Endodermal cell (in vitro differentiated cells): ENCODE results near the gene CRCP. TPM values are rescaled to one million over a fixed set of nuclear protein-coding genes. Genes with fewer than 3 reads are reported as not detected.
A peak's percentile ranks its signal among the peaks of the same experiment; 100 is the strongest.
"Not testable (repeated sequence)": the region's sequence is repeated elsewhere in the genome, so short reads cannot be mapped to it uniquely, and the experiment has no call there.

Experiments
- DNase-seq: peaks from one replicate; pipeline ENCODE4 v3.0.0-alpha.2; 2017
- H3K27ac ChIP-seq: 2 replicates; pipeline ENCODE4 v1.5.1; 2013; ENCODE audit warnings: mild to moderate bottlenecking, low read depth, low read length, moderate library complexity
- H3K27me3 ChIP-seq: 2 replicates; pipeline ENCODE4 v1.6.1; 2013; ENCODE audit warnings: mild to moderate bottlenecking, low read length, moderate library complexity; ENCODE audit not compliant: insufficient read depth, control insufficient read depth, poor library complexity, severe bottlenecking
- H3K36me3 ChIP-seq: 2 replicates; pipeline ENCODE4 v1.7.0; 2013; ENCODE audit warnings: mild to moderate bottlenecking, low read length, moderate library complexity; ENCODE audit not compliant: control insufficient read depth, insufficient read depth
- H3K4me1 ChIP-seq: one replicate; pipeline ENCODE4 v1.7.0; 2013; ENCODE audit warnings: low read length; ENCODE audit not compliant: control insufficient read depth, insufficient read depth
- H3K4me3 ChIP-seq: 2 replicates; pipeline ENCODE4 v1.5.1; 2013; ENCODE audit warnings: mild to moderate bottlenecking, low read length, moderate library complexity
- H3K9ac ChIP-seq: 2 replicates; pipeline ENCODE4 v1.6.1; 2013; ENCODE audit warnings: mild to moderate bottlenecking, low read length, moderate library complexity; ENCODE audit not compliant: poor library complexity, severe bottlenecking; ENCODE audit errors: extremely low read depth
- H3K9me3 ChIP-seq: 2 replicates; pipeline ENCODE4 v1.6.1; 2013; ENCODE audit warnings: mild to moderate bottlenecking, low read length, moderate library complexity; ENCODE audit not compliant: control insufficient read depth
- H3K27ac Mint-ChIP-seq: 2 replicates; pipeline ENCODE4 v1.8.0; 2020; ENCODE audit warnings: mixed read lengths
- H3K27me3 Mint-ChIP-seq: 2 replicates; pipeline ENCODE4 v1.8.0; 2021; ENCODE audit warnings: mild to moderate bottlenecking, mixed read lengths; ENCODE audit not compliant: insufficient read depth
- H3K36me3 Mint-ChIP-seq: 2 replicates; pipeline ENCODE4 v1.8.0; 2020; ENCODE audit warnings: low read depth, mixed read lengths
- H3K4me1 Mint-ChIP-seq: 2 replicates; pipeline ENCODE4 v1.8.0; 2020; ENCODE audit warnings: mixed read lengths
- H3K4me3 Mint-ChIP-seq: 2 replicates; pipeline ENCODE4 v1.8.0; 2020; ENCODE audit warnings: mild to moderate bottlenecking, moderate library complexity, mixed read lengths
- H3K9me3 Mint-ChIP-seq: 2 replicates; pipeline ENCODE4 v1.8.0; 2020; ENCODE audit warnings: mild to moderate bottlenecking, mixed read lengths
- WGBS, 2 experiments: methylation state at CpG; one replicate each; pipeline versions ENCODE4 v1.1.5 to v1.1.7; 2013; ENCODE audit warnings: missing lambda C conversion rate in 2 of 2, mixed read lengths in 1 of 2; ENCODE audit not compliant: insufficient coverage in 1 of 2, insufficient read length in 1 of 2; 5-methylcytosine and 5-hydroxymethylcytosine counted together
- total RNA-seq, 2 donors: library from RNA; stranded (reverse); fragmentation: NEBNext Ultra II Directional in 1 of 2; extraction: Animal tissue kit (Norgen Biotek cat#: 25700) in 1 of 2; gene quantifications; 2 replicates in 1 of 2; 3 replicates in 1 of 2; pipeline ENCODE4 v1.2.1, GENCODE V29; 2021
- TF ChIP-seq, protein P1 (sequence below): fragments of 200-600 bp; sonication (generic); conservative IDR thresholded peaks from 2 replicates; pipeline ENCODE4 v1.5.0; 2021; ENCODE audit warnings: antibody characterized with exemption, mild to moderate bottlenecking

The CRCP gene
- total RNA-seq, 2 donors from 2014 or later = 25.9 to 27.8 TPM

DNA sequence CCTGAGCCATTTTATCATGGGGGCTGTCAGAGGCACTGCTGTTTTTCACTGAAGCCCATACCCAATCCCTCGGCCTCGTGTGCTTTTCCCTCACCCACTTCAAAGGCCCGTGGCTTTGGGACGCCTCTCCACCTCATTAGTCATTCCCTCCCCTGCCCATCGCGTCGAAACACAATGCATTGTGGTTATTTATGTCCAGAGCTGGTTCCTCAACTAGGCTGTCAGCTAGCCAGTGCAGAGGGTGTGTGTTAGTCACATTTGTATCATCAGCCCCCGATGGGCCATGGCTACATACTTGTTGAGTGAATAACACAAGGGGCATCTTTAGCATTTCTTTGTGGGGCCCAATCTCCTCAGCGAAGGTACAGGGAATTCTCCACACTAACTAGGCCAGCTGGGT, 3.8 kb upstream of the CRCP start:
- no peak for DNase-seq
- Mint-ChIP-seq H3K9me3 (peaks cover 5% of the 10 kb centered on the region), H3K27ac (no peak overlapping the region), H3K4me3 (no peak overlapping the region), H3K36me3 (peaks cover 9% of the 10 kb centered on the region), H3K4me1 (peaks cover 4% of the 10 kb centered on the region), H3K27me3 (no peaks in the 10 kb centered on the region)
- TF ChIP-seq, protein P1, sequence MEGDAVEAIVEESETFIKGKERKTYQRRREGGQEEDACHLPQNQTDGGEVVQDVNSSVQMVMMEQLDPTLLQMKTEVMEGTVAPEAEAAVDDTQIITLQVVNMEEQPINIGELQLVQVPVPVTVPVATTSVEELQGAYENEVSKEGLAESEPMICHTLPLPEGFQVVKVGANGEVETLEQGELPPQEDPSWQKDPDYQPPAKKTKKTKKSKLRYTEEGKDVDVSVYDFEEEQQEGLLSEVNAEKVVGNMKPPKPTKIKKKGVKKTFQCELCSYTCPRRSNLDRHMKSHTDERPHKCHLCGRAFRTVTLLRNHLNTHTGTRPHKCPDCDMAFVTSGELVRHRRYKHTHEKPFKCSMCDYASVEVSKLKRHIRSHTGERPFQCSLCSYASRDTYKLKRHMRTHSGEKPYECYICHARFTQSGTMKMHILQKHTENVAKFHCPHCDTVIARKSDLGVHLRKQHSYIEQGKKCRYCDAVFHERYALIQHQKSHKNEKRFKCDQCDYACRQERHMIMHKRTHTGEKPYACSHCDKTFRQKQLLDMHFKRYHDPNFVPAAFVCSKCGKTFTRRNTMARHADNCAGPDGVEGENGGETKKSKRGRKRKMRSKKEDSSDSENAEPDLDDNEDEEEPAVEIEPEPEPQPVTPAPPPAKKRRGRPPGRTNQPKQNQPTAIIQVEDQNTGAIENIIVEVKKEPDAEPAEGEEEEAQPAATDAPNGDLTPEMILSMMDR = no peak
- Histone ChIP-seq H3K27me3 (no peaks in the 10 kb centered on the region), H3K36me3 (no peaks in the 10 kb centered on the region), H3K9me3 (peaks cover 5% of the 10 kb centered on the region), H3K27ac (no peak overlapping the region), H3K4me3 (no peak overlapping the region), H3K4me1 (no peaks in the 10 kb centered on the region), H3K9ac (no peak overlapping the region)
- WGBS, 2 experiments = 46 to 69% methylated on average over 8 to 9 of the region's 9 CpGs

DNA sequence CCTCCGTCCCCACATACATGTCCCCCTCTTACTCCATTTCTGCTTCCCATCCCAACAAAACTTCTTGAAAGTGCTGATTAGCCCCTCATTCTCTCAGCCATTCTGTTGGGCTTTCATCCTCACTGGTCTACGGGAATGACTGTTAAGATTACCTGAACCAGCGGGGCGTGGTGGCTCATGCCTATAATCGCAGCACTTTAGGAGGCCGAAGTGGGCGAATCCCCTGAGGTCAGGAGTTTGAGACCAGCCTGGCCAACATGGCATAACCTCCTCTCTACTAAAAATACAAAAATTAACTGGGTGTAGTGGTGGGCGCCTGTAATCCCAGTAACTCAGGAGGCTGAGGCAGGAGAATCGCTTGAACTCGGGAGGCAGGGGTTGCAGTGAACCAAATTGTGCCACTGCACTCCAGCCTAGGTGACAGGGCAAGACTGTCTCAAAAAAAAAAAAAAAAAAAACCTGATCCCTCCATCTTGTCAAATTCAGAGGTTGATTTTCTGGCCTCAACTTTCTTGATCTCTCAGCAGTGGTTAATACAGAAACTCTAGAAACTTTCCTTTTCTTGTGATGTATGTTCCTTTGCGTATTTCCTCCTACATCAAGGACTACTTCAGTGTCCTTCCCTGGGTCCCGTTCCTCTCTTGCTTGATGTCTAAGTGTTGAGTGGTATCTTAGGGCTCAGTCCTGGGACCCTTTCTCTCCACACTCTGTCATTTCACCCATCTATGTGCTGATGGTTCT, 2.2 kb downstream of the CRCP start:
- 95 to 96% methylated on average over 7 to 10 of the region's 12 CpGs for WGBS, 2 experiments
- peak overlapping the region; percentile 84 for H3K4me3 Mint-ChIP-seq

DNA sequence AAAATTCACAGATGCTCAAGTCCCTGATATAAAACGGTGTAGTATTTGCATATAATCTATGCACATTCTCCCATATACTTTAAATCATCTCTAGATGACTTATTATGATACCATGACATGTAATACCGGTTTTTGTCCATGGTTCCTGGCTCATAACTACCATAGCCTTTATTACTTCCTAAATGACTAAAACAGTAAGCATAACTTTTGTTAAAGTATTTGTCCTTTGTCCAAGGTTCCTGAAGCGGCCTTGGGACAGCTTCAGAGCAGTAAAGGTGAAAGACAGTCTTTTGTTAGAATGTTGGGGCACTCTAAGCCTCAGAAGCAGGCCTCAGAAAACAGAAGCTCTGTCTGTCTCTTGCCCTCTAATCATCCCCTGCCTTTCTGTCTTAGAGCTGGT, 4.0 kb downstream of the CRCP start:
- H3K36me3 ChIP-seq = peaks cover 11% of the 10 kb centered on the region
- peaks cover 7% of the 10 kb centered on the region for H3K4me1 ChIP-seq
- WGBS, 2 experiments = 96 to 100% methylated on average over 3 of the region's 3 CpGs
- H3K9ac ChIP-seq = no peak overlapping the region
- H3K27me3 ChIP-seq = no peaks in the 10 kb centered on the region
- Mint-ChIP-seq H3K4me3 (no peak overlapping the region), H3K27me3 (no peaks in the 10 kb centered on the region), H3K9me3 (no peaks in the 10 kb centered on the region), H3K36me3 (peaks cover 14% of the 10 kb centered on the region), H3K4me1 (peaks cover 27% of the 10 kb centered on the region), H3K27ac (no peak overlapping the region)
- no peak for DNase-seq
- TF ChIP-seq, protein P1 = no peak
- peak overlapping the region; percentile 72 for H3K4me3 ChIP-seq
- H3K27ac ChIP-seq = no peak overlapping the region
- H3K9me3 ChIP-seq = no peaks in the 10 kb centered on the region

More for the DNA sequence above, 2.2 kb downstream of the CRCP start:
- Mint-ChIP-seq H3K4me1 (peaks cover 27% of the 10 kb centered on the region), H3K36me3 (peaks cover 11% of the 10 kb centered on the region), H3K27ac (peak overlapping the region; percentile 41)
- not testable (repeated sequence) for H3K27me3 Mint-ChIP-seq, H3K27ac ChIP-seq, H3K9ac ChIP-seq, H3K36me3 ChIP-seq, H3K4me3 ChIP-seq, H3K9me3 ChIP-seq, H3K4me1 ChIP-seq, H3K27me3 ChIP-seq, DNase-seq, H3K9me3 Mint-ChIP-seq
